ENCODE measurements around the gene TIE1.

Gene TIE1

DNA sequence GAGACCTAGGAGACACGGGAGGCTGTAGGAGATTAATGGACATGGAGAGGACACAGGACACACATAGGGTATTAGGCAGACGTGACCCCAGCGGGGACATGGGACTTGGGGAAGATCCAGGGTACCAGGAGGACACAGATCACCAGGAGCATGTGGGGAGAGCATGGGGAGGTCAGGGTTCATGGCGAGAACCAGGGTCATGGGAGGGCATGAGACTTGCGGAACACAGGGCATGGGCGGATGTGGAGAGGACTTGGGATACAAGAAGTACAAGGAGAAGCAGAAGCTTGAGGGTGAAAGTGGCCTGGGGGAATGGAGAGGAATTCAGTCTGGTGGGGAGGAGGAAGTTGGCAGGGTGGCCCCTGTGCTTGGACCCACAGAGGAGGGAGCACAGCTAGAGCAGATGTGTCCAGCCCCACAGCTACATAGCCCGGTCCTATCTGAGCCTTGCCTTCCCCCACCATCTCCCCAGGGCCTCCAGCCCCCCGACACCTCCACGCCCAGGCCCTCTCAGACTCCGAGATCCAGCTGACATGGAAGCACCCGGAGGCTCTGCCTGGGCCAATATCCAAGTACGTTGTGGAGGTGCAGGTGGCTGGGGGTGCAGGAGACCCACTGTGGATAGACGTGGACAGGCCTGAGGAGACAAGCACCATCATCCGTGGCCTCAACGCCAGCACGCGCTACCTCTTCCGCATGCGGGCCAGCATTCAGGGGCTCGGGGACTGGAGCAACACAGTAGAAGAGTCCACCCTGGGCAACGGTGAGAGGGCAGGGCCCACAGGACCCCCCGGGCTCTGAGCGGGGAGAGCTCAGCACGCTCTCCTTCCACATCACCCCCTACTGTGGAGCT is 12.1 kb downstream of the TIE1 start:
- no peak for DNase-seq (ENCODE audit: low read depth)

DNA sequence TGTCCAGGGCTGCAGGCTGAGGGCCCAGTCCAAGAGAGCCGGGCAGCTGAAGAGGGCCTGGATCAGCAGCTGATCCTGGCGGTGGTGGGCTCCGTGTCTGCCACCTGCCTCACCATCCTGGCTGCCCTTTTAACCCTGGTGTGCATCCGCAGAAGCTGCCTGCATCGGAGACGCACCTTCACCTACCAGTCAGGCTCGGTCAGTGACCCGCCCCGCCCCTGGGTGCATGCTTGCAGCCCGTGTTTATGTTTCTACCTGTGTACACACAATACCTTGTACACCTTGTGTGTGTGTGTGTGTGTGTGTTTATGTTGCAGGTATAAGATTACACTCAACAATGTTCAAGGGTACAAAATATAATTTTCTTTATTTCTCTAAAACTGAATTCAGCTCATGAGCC is 13.0 kb downstream of the TIE1 start:
- no peak for DNase-seq (ENCODE audit: low read depth)

DNA sequence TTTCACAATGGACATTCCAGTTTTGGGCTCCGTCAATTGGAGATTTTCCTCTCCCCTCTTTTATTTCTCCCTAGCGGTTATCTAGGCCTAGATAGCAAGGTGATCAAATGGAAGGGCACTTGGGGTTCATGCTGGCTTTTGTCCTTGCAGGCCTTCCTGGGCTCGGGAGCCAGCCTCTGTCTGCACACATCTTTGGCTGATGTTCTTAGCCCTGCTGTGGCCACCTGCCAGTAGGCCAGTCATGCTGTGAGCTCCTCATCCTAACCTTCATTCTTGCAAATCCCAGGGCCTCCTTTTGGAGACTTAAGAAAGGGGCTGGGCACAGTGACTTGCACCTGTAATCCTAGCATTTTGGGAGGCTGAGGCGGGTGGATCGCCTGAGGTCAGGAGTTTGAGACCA is 13.5 kb downstream of the TIE1 start:
- no peak for DNase-seq (ENCODE audit: low read depth)

DNA sequence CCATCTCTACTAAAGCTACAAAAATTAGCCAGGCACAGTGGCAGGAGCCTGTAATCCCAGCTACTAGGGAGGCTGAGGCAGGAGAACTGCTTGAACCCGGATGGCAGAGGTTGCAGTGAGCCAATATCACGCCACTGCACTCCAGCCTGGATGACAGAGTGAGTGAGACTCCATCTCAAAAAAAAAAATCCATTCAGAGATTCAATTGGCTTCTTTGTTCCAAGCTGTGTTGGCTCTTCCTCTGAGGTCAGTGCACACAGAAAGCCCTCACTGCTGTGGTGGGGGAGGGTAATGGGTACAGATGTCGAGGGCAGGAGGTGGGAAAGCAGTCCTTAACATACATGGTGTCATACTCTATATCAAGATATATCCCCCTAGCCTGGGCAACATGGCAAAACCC is 14.7 kb downstream of the TIE1 start:
- DNase-seq (ENCODE audit: low read depth): no peak

DNA sequence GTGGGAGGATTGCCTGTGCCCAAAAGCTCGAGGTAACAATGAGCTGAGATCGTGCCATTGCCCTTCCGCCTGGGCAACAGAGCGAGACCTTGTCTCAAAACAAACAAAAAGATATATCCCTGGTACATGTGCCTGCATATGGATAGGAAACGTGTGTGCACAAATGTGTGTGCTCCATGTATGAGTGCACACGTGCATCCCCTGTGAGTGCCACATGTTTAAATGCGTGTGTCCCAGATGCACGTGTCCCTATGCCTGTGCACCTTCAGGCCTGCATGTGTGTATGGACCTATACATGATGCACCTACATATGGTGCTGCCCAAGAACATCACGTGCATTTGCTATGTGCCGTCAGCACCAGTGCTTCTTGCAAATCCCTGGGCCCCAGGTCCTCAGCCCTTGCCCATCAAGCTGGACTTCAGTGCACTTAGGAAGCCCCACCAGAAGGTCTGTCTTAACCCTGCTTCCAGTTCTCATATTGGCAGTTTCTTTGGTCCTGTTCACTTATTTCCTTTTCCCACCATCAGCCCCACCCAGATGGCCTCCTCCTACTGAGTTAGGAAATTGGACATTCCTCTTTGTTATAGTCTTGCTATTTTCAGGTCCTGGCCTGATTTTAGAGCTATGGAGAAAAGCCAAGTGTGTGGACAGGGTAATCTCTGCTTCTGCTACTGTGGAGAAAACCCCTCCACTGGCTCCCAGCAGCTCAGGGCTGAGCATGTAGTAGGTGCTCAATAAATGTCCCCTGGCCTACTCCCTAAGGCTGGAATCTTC is 15.4 kb downstream of the TIE1 start:
- DNase-seq (ENCODE audit: low read depth): no peak

DNA sequence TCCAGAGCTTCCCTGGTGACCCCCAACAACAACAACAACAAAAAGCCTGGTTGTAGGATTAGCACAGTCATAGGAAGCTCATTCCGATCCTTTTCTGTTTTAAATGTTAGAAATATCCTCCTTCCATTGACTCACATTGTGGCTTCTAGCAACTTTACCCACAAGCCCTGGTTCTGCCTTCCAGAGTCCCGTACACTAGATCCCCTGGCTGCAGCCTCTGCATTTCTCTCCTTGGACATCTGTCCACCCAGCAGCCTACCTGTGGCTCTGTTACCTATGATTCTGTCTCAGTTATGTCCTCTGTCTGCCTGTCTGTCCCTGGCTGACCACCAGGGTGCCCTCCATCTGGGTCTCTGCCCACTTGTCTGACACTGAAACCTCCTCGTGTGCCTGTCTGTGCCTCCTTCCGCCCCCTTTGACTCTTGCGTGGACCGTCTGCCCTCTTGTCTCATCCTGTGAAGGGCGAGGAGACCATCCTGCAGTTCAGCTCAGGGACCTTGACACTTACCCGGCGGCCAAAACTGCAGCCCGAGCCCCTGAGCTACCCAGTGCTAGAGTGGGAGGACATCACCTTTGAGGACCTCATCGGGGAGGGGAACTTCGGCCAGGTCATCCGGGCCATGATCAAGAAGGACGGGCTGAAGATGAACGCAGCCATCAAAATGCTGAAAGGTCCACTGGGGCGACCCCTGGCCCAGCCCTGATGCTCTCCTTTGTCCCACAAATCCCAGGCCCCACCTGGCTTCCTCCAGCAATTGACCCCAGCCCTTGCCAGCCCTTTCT is 16.1 kb downstream of the TIE1 start:
- DNase-seq (ENCODE audit: low read depth): no peak

DNA sequence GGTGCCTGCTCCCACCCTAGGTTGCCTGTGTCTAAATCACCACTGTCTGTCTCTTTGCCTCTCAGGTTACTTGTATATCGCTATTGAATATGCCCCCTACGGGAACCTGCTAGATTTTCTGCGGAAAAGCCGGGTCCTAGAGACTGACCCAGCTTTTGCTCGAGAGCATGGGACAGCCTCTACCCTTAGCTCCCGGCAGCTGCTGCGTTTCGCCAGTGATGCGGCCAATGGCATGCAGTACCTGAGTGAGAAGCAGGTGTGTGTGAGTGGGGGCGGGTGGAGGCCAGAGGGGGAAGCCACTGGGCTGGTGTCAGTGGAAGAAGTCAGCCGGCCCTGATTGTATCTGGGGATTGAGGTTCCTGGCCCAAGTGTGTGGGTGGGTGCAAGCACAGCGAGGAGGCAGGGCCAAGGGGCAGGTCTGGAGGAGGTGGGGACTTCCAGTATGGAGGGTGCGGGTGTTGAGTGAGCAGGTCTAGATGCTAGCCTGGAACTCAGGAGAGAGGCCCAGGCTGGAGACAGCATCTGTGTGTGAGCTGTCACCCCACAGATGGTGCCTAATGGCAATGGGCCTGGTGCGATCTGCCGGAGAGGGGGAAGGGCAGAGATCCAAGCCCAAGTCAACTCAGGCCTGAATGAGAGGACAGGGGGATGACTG is 17.2 kb downstream of the TIE1 start:
- DNase-seq (ENCODE audit: low read depth): no peak

DNA sequence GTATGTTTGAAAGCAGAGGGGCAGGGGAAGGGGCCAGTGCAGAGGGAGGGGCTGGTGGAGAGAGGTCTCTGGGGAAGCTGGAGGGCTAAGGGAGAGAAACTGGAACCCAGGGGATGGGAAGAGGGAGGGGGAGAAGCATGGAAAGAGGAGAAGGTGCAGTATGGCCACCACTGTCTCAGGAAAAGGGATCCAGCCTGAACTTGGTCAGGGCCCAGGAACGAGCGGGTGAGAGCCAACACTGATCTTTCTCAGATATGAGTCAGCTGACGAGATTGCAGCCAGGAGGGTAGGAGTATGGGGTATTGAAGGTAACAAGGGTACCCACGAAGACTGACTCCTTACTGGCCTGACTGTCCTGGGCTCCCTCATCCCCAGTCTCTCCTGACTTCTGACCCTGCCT is 18.0 kb downstream of the TIE1 start:
- DNase-seq (ENCODE audit: low read depth): no peak

DNA sequence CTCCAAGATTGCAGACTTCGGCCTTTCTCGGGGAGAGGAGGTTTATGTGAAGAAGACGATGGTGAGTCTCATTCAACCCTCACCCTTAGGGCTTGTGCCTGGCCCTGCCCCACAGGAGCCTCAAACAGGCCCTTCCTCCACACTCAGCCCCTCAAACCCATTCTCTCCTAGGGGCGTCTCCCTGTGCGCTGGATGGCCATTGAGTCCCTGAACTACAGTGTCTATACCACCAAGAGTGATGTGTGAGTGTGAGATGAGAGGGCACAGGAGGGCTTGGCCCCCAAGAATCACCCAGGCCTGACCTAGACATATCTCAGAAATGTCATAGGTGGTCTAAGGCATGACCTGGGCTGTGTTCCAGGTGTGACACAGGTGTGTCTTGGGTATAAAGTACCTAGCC is 18.5 kb downstream of the TIE1 start:
- no peak for DNase-seq (ENCODE audit: low read depth)

DNA sequence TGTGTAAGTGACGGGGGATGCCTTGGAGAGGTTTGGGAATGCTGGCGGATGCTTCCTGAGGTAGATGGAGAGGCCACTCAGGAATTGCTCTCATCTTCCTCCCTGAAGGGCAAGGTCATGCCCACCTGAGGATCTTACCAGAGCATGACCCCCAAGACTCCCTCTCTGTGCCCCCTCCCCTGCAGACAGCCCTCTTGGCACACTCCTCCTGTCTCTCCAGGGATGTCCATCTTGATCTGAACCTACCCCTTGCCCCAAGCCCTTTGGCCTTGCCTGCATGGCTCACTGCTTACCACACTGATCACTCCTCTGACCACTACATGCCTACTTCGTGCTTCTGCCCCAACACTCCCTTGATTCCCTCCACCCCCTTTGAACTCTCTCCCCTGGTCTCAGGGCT is 19.0 kb downstream of the TIE1 start:
- DNase-seq (ENCODE audit: low read depth): no peak

DNA sequence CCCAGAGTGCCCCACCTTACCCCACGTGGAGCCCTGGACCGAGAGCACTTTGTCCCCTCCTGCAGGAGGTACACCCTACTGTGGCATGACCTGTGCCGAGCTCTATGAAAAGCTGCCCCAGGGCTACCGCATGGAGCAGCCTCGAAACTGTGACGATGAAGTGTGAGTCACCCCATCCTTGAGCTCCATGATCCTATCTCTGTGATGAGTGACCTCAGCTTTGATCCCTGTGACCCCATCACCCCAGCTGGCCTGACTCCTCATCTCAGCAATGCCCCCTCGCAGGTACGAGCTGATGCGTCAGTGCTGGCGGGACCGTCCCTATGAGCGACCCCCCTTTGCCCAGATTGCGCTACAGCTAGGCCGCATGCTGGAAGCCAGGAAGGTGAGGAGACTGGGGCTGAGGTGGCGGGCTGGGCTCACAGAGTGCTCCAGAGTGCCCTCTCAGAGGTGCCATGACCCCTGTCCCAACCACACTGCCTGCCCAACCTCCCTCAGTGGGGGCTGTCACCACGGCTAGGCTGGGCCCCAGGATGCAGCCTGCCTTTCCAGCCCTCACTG is 20.6 kb downstream of the TIE1 start:
- DNase-seq (ENCODE audit: low read depth): no peak

DNA sequence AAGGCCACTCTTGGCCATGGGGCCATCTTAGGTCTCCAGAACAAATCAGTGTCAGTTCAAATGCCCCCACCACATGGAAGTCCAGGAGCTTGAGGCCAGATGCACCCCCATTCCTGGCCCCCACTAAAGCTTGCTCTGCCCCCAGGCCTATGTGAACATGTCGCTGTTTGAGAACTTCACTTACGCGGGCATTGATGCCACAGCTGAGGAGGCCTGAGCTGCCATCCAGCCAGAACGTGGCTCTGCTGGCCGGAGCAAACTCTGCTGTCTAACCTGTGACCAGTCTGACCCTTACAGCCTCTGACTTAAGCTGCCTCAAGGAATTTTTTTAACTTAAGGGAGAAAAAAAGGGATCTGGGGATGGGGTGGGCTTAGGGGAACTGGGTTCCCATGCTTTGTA is 21.7 kb downstream of the TIE1 start:
- no peak for DNase-seq (ENCODE audit: low read depth)

DNA sequence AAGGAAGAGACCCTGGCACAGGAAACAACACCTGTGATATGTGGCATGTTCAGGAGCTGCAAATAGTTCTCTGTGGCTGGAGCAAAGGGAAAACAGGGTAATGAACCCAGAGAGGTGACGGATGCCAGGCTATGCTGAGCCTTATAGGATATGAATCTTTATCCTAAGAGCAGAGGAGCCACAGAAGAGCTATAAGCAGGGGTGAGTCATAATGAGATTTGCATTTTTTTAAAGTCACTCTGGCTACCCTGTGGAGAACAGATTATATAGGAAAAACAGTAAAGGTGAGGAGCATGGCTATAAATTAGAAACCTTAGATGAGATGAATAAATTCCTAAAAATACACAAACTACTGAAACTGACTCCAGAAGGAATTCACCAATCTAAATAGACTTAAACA is 24.0 kb downstream of the TIE1 start:
- DNase-seq (ENCODE audit: low read depth): no peak

DNA sequence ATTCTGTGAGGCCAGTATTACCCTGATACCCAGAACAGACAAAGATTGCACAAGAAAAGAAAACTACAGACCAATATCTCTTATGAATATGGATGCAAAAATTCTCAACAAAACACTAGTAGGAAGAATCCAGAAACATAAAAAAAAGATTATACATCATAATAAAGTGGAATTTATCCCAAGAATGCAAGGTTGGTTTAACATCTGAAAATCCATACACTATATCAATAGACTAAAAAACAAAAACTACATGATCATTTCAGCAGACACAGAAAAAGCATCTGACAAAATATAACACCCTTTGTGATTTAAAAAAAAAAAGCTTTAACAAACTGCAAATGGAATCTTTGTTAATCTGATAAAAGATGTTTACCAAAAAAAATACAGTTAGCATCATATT is 24.6 kb downstream of the TIE1 start:
- DNase-seq (ENCODE audit: low read depth): no peak

DNA sequence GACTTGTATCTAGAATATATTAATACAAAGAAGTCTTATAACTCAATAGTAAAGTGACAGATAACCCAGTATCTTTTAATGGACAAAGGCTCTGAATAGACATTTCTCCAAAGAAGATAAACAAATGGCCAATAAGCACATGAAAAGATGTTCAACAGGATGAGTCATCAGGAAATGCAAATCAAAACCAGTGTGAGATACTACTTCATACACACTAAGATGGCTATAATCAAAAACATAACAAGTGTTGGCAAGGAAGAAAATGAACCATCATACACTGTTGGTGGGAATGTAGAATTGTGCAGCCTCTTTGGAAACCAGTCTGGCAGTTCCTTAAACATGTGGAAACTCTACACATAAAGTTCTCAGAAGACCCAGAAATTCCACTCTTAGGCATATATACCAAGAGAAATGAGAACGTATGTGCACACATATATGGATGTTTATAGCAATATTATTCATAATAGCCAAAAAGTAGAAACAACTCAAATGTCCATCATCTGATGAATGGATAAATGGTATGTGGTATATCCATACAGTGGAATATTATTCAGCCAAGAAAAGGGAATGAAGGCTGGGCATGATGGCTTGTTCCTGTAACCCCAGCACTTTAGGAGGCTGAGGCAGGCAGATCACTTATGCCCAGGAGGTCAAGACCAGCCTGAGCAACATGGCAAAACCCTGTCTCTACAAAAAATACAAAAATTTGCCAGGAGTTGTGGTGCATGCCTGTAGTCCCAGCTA is 26.9 kb downstream of the TIE1 start:
- no peak for DNase-seq (ENCODE audit: low read depth)

DNA sequence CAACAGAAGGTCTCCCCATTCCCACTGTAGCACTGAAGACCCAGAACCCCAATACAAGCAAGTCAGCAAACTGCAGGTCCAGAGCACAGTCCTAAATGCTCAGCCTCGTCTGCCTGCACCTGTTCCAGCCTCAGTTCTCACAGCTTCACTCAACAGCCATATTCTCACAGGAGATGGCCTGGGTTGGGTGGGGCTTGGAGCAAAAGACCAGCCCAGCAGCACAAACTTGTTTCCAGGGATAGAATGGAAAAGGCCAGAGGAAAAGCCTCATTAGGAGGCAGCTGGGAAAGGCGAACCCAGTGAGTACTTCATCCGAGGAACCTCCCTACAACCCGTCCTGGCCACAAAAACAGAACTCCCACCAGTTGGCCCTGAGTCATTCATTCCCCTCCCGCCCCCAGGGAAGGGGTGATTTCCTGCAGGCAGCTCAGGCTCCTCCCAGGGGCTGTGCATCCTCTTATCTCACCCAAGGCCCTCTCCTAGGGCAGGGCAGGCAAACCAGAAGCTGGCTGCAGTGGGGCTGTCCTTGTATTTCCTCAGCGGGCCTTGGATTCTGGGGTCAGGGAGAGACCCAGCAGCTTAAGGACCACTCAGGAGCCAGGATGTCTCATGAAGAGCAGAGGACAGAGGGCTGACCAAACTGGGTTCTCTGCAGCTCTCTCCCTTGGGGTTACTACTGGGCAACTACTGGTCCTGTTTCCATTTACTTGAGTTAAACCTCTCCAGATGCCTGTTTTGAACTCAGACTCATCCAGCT is 29.4 kb downstream of the TIE1 start:
- DNase-seq (ENCODE audit: low read depth): peak; percentile 69

DNA sequence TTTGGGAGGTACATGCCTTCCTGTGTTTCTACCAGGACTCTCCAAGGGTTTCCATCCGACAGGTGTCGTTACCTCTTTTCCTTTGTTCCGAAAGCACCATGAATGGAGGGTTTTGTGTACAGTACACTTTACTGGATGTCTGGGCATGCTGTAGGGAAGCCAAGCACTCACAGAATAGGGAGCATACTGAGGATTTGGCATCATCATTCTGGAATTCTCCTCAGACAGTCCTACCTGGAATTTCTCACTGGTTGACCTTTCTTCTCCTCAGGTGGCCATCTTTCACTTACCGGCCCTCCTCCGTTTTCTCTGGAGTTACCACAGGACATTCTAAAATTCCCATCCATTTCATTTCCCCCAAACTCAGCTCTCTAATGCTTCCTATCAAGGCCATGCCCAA is 30.9 kb downstream of the TIE1 start:
- DNase-seq (ENCODE audit: low read depth): no peak

DNA sequence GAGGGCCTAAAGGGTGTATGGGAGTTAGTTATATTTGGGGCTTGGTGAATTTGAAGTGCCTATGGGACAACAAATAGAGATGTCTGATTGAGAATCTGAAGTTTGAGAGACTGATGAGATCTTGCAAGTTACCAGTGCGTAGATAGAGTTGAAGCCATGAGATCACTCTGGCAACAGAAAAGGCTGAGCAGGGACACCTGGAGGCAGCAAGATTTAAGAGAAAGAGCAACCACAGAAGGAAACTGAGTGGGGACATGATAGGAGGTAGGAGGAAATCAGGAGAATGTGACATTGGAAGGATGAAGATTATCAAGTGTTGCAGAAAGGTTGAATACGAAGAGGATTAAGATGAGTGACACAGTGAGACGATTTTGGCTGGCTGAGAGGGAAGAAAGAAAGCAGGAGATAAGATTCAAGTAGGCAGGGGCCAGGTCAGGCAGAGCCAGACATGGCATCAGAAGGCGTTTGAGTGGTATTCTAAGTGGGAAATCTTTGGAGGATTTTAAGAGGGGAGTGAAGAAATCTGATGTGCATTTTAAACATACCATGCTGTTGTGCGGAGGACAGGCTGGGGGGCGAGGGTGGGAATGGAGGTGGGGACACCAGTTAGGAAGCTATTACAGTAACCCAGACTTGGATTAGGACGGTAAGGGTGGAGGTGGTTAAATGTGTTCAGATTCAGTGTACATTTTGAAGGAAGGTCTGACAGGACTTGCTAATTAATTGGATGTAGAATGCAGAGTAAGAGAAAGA is 33.8 kb downstream of the TIE1 start:
- no peak for DNase-seq (ENCODE audit: low read depth)

DNA sequence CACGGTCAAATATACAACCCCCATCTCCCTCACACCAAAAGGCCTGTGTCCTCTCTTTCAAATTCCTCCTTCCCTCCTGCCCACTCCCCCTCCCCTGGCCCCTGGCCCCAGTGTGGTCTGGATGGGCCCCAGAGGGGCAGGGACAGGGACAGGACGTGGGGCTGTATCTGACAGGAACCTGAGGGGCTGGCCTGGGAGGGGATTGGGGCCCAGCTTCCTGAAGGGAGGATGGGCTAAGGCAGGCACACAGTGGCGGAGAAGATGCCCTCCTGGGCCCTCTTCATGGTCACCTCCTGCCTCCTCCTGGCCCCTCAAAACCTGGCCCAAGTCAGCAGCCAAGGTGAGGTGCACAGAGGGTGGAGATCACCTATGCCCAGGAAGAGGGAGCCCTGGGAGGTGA is 36.8 kb downstream of the TIE1 start, which contains the start of gene MPL:
TSS of gene MPL (plus strand) at position 231 of the 400 bp plus-strand sequence. CDS start at position 262, 31 bp downstream.
- DNase-seq (ENCODE audit: low read depth): no peak

DNA sequence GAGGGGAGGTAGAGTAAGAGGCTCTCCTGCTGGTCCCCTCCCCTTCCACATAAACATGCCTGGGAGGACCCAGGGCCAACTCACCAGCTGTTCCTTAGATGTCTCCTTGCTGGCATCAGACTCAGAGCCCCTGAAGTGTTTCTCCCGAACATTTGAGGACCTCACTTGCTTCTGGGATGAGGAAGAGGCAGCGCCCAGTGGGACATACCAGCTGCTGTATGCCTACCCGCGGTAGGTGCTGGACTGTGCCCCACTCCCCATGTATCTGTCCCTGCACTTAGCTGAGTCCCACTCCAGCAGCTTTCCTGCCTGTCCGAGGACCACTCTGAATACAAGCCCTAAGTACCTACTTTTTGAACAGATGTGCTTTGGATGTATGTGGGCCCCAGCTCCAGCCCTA is 37.2 kb downstream of the TIE1 start:
- no peak for DNase-seq (ENCODE audit: low read depth)

Data from activated T-cell treated with anti-CD3 and anti-CD28 coated beads for 48 hours (primary cell).